ENCODE data around the gene NINL. TPM values are rescaled to one million over a fixed set of nuclear protein-coding genes. Genes with fewer than 3 reads are reported as not detected.

The NINL gene
- total and polyA plus RNA-seq, 2 experiments from 2014 or later = 26.4 to 61.3 TPM

- no peak for TF ChIP-seq CTCF (IDR thresholded peaks at IDR 0.05; ENCODE audit: low read depth, low read length)
- H3K36me3 ChIP-seq = peaks cover 10% of the 10 kb centered on the region
Measured at GRCh38 chr20:25525295-25525694, 60.0 kb downstream of the NINL start.

GRCh38 chr20:25521382-25521781 is 63.9 kb downstream of the NINL start:
- H3K4me1 ChIP-seq (ENCODE audit: low read depth) = no peaks in the 10 kb centered on the region

More at GRCh38 chr20:25525295-25525694, 60.0 kb downstream of the NINL start:
- no peak overlapping the region for H3K4me3 ChIP-seq
- no peaks in the 10 kb centered on the region for H3K27me3 ChIP-seq
- H3K9me3 ChIP-seq (ENCODE audit: low read depth) = no peaks in the 10 kb centered on the region
- no peak overlapping the region for H3K27ac ChIP-seq
- H3K4me1 ChIP-seq (ENCODE audit: low read depth) = no peaks in the 10 kb centered on the region
- no peak for DNase-seq (ENCODE audit: low read depth in 1 of 2, low spot score in 1 of 2)

GRCh38 chr20:25517124-25517523 is 68.2 kb downstream of the NINL start:
- TF ChIP-seq CTCF (IDR thresholded peaks at IDR 0.05; ENCODE audit: low read depth, low read length) = no peak
- Histone ChIP-seq H3K9me3 (ENCODE audit: low read depth) (no peaks in the 10 kb centered on the region), H3K36me3 (peaks cover 22% of the 10 kb centered on the region)

More at GRCh38 chr20:25521382-25521781, 63.9 kb downstream of the NINL start:
- no peak for DNase-seq (ENCODE audit: low read depth in 1 of 2, low spot score in 1 of 2)
- H3K27me3 ChIP-seq = no peaks in the 10 kb centered on the region
- no peak overlapping the region for H3K27ac ChIP-seq
- H3K9me3 ChIP-seq (ENCODE audit: low read depth) = no peaks in the 10 kb centered on the region
- H3K36me3 ChIP-seq = peaks cover 18% of the 10 kb centered on the region
- H3K4me3 ChIP-seq = no peak overlapping the region
- TF ChIP-seq CTCF (IDR thresholded peaks at IDR 0.05; ENCODE audit: low read depth, low read length) = no peak

GRCh38 chr20:25514747-25515340 is 70.5 kb downstream of the NINL start:
- TF ChIP-seq CTCF (IDR thresholded peaks at IDR 0.05; ENCODE audit: low read depth, low read length) = no peak
- no peak for DNase-seq (ENCODE audit: low read depth in 1 of 2, low spot score in 1 of 2)
- Histone ChIP-seq H3K9me3 (ENCODE audit: low read depth) (no peaks in the 10 kb centered on the region), H3K27me3 (no peaks in the 10 kb centered on the region), H3K36me3 (peaks cover 25% of the 10 kb centered on the region), H3K4me1 (ENCODE audit: low read depth) (no peaks in the 10 kb centered on the region), H3K27ac (no peak overlapping the region), H3K4me3 (no peak overlapping the region)

More at GRCh38 chr20:25517124-25517523, 68.2 kb downstream of the NINL start:
- Histone ChIP-seq H3K4me1 (ENCODE audit: low read depth) (no peaks in the 10 kb centered on the region), H3K27me3 (no peaks in the 10 kb centered on the region), H3K4me3 (no peak overlapping the region), H3K27ac (no peak overlapping the region)
- no peak for DNase-seq (ENCODE audit: low read depth in 1 of 2, low spot score in 1 of 2)

- H3K9me3 ChIP-seq (ENCODE audit: low read depth) = no peaks in the 10 kb centered on the region
- no peak for DNase-seq (ENCODE audit: low read depth in 1 of 2, low spot score in 1 of 2)
- H3K36me3 ChIP-seq = peaks cover 32% of the 10 kb centered on the region
- TF ChIP-seq CTCF (IDR thresholded peaks at IDR 0.05; ENCODE audit: low read depth, low read length) = no peak
- H3K4me3 ChIP-seq = no peak overlapping the region
- H3K4me1 ChIP-seq (ENCODE audit: low read depth) = no peaks in the 10 kb centered on the region
- no peaks in the 10 kb centered on the region for H3K27me3 ChIP-seq
- H3K27ac ChIP-seq = no peak overlapping the region
Measured at GRCh38 chr20:25514195-25514594, 71.1 kb downstream of the NINL start.
